HL-60 (cell line): ENCODE results near the gene ADAM20.

Experiments used
- DNase-seq, 2 experiments: peaks; one replicate each; pipeline ENCODE4 v3.0.0-alpha.2; 2010 to 2020; ENCODE audit warnings: low read depth in 1 of 2, low spot score in 1 of 2
- H3K27ac ChIP-seq: fragments of 250-450 bp; sonication (Bioruptor Pico); replicated peaks from 2 replicates; pipeline ENCODE4 v1.5.1; 2020; ENCODE audit warnings: mild to moderate bottlenecking, moderate library complexity
- H3K27me3 ChIP-seq: fragments of 250-450 bp; sonication (Bioruptor Pico); 2 replicates; pipeline ENCODE4 v1.5.1; 2021; ENCODE audit warnings: mild to moderate bottlenecking, moderate library complexity; ENCODE audit not compliant: insufficient read depth, poor library complexity, severe bottlenecking
- H3K4me3 ChIP-seq: replicated peaks from 2 replicates; pipeline ENCODE4 v1.5.1; 2011; ENCODE audit warnings: mild to moderate bottlenecking, control low read depth, low read length; ENCODE audit not compliant: insufficient read depth
- GABPA ChIP-seq: IDR thresholded peaks from 2 replicates; pipeline ENCODE4 v1.6.1; 2012; ENCODE audit warnings: low read depth
- POLR2AphosphoS5 ChIP-seq: IDR thresholded peaks from 2 replicates; pipeline ENCODE4 v1.6.1; 2012; ENCODE audit warnings: low read depth
- SPI1 ChIP-seq: IDR thresholded peaks from 2 replicates; pipeline ENCODE4 v1.6.1; 2012; ENCODE audit warnings: low read depth, mild to moderate bottlenecking, borderline replicate concordance
- TF ChIP-seq, protein P1 (sequence below): IDR thresholded peaks from one replicate; pipeline ENCODE4 v1.5.1; 2011; ENCODE audit warnings: low read length, control low read depth, inconsistent platforms; ENCODE audit not compliant: insufficient read depth
- TF ChIP-seq, protein P2 (sequence below): IDR thresholded peaks from 2 replicates; pipeline ENCODE4 v1.6.1; 2012; ENCODE audit warnings: low read depth; ENCODE audit not compliant: insufficient replicate concordance

The ADAM20 gene

DNA sequence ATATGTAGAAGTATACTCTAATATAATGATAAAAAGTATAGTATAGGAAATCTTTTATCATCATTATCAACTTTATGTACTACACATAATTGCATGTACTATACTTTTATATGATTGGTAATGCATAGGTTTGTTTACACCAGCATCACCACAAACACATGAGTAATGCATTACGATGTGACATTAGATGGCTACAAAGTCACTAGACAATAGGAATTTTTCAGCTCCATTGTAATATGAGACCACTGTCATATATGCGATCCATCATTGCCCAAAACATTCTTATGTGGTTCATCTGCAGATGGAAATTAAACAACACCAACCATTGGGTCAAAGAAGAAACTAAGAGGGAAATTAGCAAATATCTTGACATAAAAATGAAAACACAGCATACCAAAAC is 4.4 kb downstream of the ADAM20 start:
- TF ChIP-seq GABPA: no peak
- TF ChIP-seq POLR2AphosphoS5: no peak
- TF ChIP-seq, protein P1, sequence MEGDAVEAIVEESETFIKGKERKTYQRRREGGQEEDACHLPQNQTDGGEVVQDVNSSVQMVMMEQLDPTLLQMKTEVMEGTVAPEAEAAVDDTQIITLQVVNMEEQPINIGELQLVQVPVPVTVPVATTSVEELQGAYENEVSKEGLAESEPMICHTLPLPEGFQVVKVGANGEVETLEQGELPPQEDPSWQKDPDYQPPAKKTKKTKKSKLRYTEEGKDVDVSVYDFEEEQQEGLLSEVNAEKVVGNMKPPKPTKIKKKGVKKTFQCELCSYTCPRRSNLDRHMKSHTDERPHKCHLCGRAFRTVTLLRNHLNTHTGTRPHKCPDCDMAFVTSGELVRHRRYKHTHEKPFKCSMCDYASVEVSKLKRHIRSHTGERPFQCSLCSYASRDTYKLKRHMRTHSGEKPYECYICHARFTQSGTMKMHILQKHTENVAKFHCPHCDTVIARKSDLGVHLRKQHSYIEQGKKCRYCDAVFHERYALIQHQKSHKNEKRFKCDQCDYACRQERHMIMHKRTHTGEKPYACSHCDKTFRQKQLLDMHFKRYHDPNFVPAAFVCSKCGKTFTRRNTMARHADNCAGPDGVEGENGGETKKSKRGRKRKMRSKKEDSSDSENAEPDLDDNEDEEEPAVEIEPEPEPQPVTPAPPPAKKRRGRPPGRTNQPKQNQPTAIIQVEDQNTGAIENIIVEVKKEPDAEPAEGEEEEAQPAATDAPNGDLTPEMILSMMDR: no peak
- TF ChIP-seq SPI1: no peak
- TF ChIP-seq, protein P2, sequence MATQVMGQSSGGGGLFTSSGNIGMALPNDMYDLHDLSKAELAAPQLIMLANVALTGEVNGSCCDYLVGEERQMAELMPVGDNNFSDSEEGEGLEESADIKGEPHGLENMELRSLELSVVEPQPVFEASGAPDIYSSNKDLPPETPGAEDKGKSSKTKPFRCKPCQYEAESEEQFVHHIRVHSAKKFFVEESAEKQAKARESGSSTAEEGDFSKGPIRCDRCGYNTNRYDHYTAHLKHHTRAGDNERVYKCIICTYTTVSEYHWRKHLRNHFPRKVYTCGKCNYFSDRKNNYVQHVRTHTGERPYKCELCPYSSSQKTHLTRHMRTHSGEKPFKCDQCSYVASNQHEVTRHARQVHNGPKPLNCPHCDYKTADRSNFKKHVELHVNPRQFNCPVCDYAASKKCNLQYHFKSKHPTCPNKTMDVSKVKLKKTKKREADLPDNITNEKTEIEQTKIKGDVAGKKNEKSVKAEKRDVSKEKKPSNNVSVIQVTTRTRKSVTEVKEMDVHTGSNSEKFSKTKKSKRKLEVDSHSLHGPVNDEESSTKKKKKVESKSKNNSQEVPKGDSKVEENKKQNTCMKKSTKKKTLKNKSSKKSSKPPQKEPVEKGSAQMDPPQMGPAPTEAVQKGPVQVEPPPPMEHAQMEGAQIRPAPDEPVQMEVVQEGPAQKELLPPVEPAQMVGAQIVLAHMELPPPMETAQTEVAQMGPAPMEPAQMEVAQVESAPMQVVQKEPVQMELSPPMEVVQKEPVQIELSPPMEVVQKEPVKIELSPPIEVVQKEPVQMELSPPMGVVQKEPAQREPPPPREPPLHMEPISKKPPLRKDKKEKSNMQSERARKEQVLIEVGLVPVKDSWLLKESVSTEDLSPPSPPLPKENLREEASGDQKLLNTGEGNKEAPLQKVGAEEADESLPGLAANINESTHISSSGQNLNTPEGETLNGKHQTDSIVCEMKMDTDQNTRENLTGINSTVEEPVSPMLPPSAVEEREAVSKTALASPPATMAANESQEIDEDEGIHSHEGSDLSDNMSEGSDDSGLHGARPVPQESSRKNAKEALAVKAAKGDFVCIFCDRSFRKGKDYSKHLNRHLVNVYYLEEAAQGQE: no peak
- H3K27ac ChIP-seq: no peak overlapping the region
- H3K4me3 ChIP-seq: no peak overlapping the region
- H3K27me3 ChIP-seq: no peaks in the 10 kb centered on the region
- no peak for DNase-seq

DNA sequence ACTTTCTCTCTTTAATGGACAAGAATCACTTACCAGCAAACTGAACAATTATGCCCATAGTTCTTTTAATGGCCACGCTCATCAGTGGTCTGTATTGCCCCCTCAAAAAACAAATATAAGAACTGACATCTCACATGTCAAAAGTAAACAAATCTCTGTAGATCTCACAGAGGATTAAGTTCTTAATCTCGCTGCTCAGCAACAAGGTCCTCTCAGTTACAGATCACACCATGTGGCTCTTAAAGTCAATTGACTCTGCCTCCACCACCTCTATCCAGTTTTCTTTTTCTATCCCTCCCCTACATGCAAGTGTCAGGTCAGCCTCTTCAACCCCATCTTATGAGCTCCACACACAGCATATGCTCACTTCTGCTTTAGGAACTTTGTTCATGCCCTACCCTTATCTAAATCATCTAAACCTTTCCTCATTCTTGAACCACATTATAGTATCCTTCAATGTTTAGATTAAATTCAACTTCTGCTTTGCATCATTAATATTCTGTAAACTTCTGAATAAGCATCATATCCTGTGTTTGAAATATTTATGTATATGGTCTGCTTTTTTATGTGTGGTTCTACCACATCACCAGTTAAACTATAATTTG is 7.2 kb downstream of the ADAM20 start:
- Histone ChIP-seq H3K4me3 (no peak overlapping the region), H3K27ac (no peak overlapping the region), H3K27me3 (no peaks in the 10 kb centered on the region)
- DNase-seq: no peak
- TF ChIP-seq, protein P1: no peak
- TF ChIP-seq GABPA (no peak), POLR2AphosphoS5 (no peak), SPI1 (no peak)
- TF ChIP-seq, protein P2: no peak

DNA sequence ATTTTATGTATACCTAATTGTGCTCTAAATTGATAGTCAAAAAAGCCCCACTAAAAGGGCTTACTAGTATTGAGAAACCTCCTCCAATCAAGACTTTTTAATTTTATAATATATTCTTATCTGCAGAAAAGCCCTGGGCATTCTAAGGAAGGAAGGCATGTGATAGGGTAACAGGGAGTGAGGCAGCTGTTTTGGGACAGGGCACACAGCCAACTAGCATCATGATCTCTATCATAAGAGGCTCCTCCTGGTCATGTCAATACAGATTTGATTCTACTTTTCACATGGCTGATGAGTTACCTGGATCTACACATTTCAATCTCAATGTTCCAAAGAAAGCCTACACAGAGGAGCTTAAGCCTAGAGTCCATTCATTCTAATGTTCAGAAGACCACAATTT is 9.1 kb downstream of the ADAM20 start:
- H3K4me3 ChIP-seq: no peak overlapping the region
- DNase-seq: no peak
- no peak overlapping the region for H3K27ac ChIP-seq
- H3K27me3 ChIP-seq: no peaks in the 10 kb centered on the region
- TF ChIP-seq, protein P1: no peak
- TF ChIP-seq GABPA (no peak), POLR2AphosphoS5 (no peak), SPI1 (no peak)
- TF ChIP-seq, protein P2: no peak
